Adrenal gland (tissue), 12 donors: ENCODE data around the gene MUSK. TPM values are rescaled to one million over a fixed set of nuclear protein-coding genes. Genes with fewer than 3 reads are reported as not detected.

ENCODE experiments used
- DNase-seq, 7 donors: peaks; one replicate each; pipeline ENCODE4 v3.0.0-alpha.2; 2019 to 2020
- H3K27ac ChIP-seq, 5 donors: fragments of 200-600 bp; sonication (generic) in 4 of 5; 1 replicate in 3 of 5; 2 replicates in 2 of 5; pipeline versions ENCODE4 v1.5.1 to v1.8.0; 2016 to 2020; ENCODE audit warnings: mild to moderate bottlenecking in 1 of 5
- H3K27me3 ChIP-seq: fragments of 200-600 bp; 2 replicates; pipeline ENCODE4 v1.8.0; 2021
- H3K36me3 ChIP-seq, 2 donors: fragments of 200-600 bp; replicated peaks in 1 of 2; 1 replicate in 1 of 2; 2 replicates in 1 of 2; pipeline versions ENCODE4 v1.5.1 to v1.8.0; 2018 to 2022
- H3K4me1 ChIP-seq, 2 donors: fragments of 200-600 bp; replicated peaks in 1 of 2; 1 replicate in 1 of 2; 2 replicates in 1 of 2; pipeline versions ENCODE4 v1.5.1 to v1.8.0; 2018 to 2021
- H3K4me3 ChIP-seq, 4 donors: fragments of 200-600 bp; sonication (generic) in 3 of 4; one replicate each; pipeline ENCODE4 v1.5.1; 2016 to 2018
- H3K9me3 ChIP-seq, 3 donors: fragments of 200-600 bp; sonication (generic) in 1 of 3; replicated peaks in 1 of 3; 1 replicate in 2 of 3; 2 replicates in 1 of 3; pipeline versions ENCODE4 v1.5.1 to v1.8.0; 2016 to 2021
- CTCF ChIP-seq, 6 experiments: fragments of 450-650 bp in 4 of 6; fragments of 200-600 bp in 2 of 6; sonication (generic) in 1 of 6; IDR thresholded peaks; 1 replicate in 5 of 6; 2 replicates in 1 of 6; pipeline versions ENCODE4 v1.5.1 to v1.8.0; 2016 to 2021; ENCODE audit warnings: antibody characterized with exemption in 6 of 6, mild to moderate bottlenecking in 2 of 6, moderate library complexity in 1 of 6
- POLR2A ChIP-seq, 2 donors: fragments of 450-650 bp; IDR thresholded peaks; one replicate each; pipeline ENCODE4 v1.6.1; 2017; ENCODE audit warnings: antibody characterized with exemption in 2 of 2, mild to moderate bottlenecking in 2 of 2, moderate library complexity in 1 of 2
- WGBS, 4 donors: extraction: QIAGEN DNeasy Blood & Tissue Kit in 2 of 4; methylation state at CpG; one replicate each; pipeline versions ENCODE4 v1.1.5 to v1.1.7; 2013 to 2017; 5-methylcytosine and 5-hydroxymethylcytosine counted together
- intact Hi-C, 2 donors: fragments of 100-400 bp; cut with DNase I; formaldehyde crosslinking; loops; one replicate each; pipeline versions ENCODE4 v1.14.1 to v1.15.0; 2022 to 2023
- polyA plus RNA-seq, 3 donors: library from polyadenylated mRNA; stranded (reverse); fragments of 200-250 nt in 2 of 3; fragments of 350-450 nt in 1 of 3; fragmentation: Illumina TruSeq in 1 of 3; extraction: RNeasy Lipid Tissue Mini Kit (QIAGEN cat#74804) in 1 of 3; gene quantifications; one replicate each; pipeline ENCODE4 v1.2.3, GENCODE V29; 2013 to 2014
- total RNA-seq, 9 donors: library from RNA; depleted of rRNA in 4 of 9; stranded (reverse); fragments of >200 nt in 4 of 9; fragments of 120-200 nt in 1 of 9; fragmentation: NEBNext Ultra II Directional in 1 of 9; extraction: Animal tissue kit (Norgen Biotek cat#: 25700) in 1 of 9; gene quantifications; one replicate each; pipeline versions ENCODE4 v1.1.0 to v1.2.4, GENCODE V29; 2013 to 2023
- donor health status: healthy with polysubstance abuse.
- donor health status: Bipolar disorder and iron deficiency.
- donor health status: DM: yes; HTN: yes; CAD: no.
- donor health status: DM: no; HTN: no; CAD: no.
- donor health status: DM: no; HTN: no; CAD: no.
- donor health status: DM: yes; HTN: yes; CAD: no.

The MUSK gene
- total and polyA plus RNA-seq, 12 donors: 0.04 to 5.1 (median 0.15) TPM; not detected in 2

GRCh38 chr9:110748251-110748893 is 79.8 kb downstream of the MUSK start:
- intact Hi-C loops: no loop called here
- Histone ChIP-seq H3K9me3 (no peaks in the 10 kb centered on the region), H3K27me3 (no peaks in the 10 kb centered on the region), H3K36me3 (no peaks in the 10 kb centered on the region), H3K4me1 (peaks cover 0 to 12% of the 10 kb centered on the region in 2 donors), H3K27ac (no peak overlapping the region), H3K4me3 (no peak overlapping the region)
- 74 to 80% (median 77%) methylated on average over 5 of the region's 5 CpGs for WGBS, 4 donors
- TF ChIP-seq CTCF (IDR thresholded peaks at IDR 0.05) (no peak), POLR2A (IDR thresholded peaks at IDR 0.05) (no peak)
- DNase-seq: no peak

- TF ChIP-seq POLR2A (IDR thresholded peaks at IDR 0.05) (no peak), CTCF (IDR thresholded peaks at IDR 0.05) (no peak)
- H3K4me3 ChIP-seq: no peak overlapping the region
- no peaks in the 10 kb centered on the region for H3K27me3 ChIP-seq
- H3K9me3 ChIP-seq: no peaks in the 10 kb centered on the region
- DNase-seq: peak in 6 of 7 donors; percentile 9 to 70 (median 32)
- intact Hi-C loops: no loop called here
- peak overlapping the region in 1 of 5 donors; percentile 31 for H3K27ac ChIP-seq
- peaks cover 0 to 2% of the 10 kb centered on the region in 2 donors for H3K4me1 ChIP-seq
- 39 to 54% (median 50%) methylated on average over 1 of the region's 1 CpG for WGBS, 4 donors
- no peaks in the 10 kb centered on the region for H3K36me3 ChIP-seq
These were observed 81.7 kb downstream of the MUSK start for GRCh38 chr9:110750272-110750671.

- intact Hi-C loops: no loop called here
- no peaks in the 10 kb centered on the region for H3K27me3 ChIP-seq
- H3K27ac ChIP-seq: no peak overlapping the region
- DNase-seq: no peak
- 74 to 94% (median 82%) methylated on average over 4 of the region's 4 CpGs for WGBS, 4 donors
- H3K4me3 ChIP-seq: no peak overlapping the region
- no peaks in the 10 kb centered on the region for H3K4me1 ChIP-seq
- TF ChIP-seq POLR2A (IDR thresholded peaks at IDR 0.05) (no peak), CTCF (IDR thresholded peaks at IDR 0.05) (no peak)
- no peaks in the 10 kb centered on the region for H3K36me3 ChIP-seq
- H3K9me3 ChIP-seq: no peaks in the 10 kb centered on the region
These were observed 83.4 kb downstream of the MUSK start for GRCh38 chr9:110751971-110752370.

- 81 to 97% (median 91%) methylated on average over 2 of the region's 2 CpGs for WGBS, 4 donors
- no peak overlapping the region for H3K27ac ChIP-seq
These were observed 84.2 kb downstream of the MUSK start for GRCh38 chr9:110752766-110753165.

More at GRCh38 chr9:110752766-110753165, 84.2 kb downstream of the MUSK start:
- Histone ChIP-seq H3K27me3 (no peaks in the 10 kb centered on the region), H3K36me3 (no peaks in the 10 kb centered on the region), H3K9me3 (no peaks in the 10 kb centered on the region), H3K4me3 (no peak overlapping the region), H3K4me1 (no peaks in the 10 kb centered on the region)
- peak in 1 of 7 donors; percentile 18 for DNase-seq
- TF ChIP-seq CTCF (IDR thresholded peaks at IDR 0.05) (no peak), POLR2A (IDR thresholded peaks at IDR 0.05) (no peak)
- intact Hi-C loops: no loop called here
